HG03378 (cell line): ENCODE data around the gene COIL.

Experiments
- ATAC-seq: cut with Tn5 transposase; IDR thresholded peaks from one replicate; pipeline ENCODE4 v1.9.1; 2021; ENCODE audit warnings: mild to moderate bottlenecking, moderate library complexity; ENCODE audit not compliant: unreplicated experiment

COIL gene

GRCh38 chr17:56912105-56912999 is 48.5 kb downstream of the COIL start:
- ATAC-seq, result no peak

GRCh38 chr17:56910509-56911235 is 50.2 kb downstream of the COIL start:
- ATAC-seq, result no peak

GRCh38 chr17:56909742-56910508 is 50.9 kb downstream of the COIL start:
- no peak for ATAC-seq

- peak; percentile 74 for ATAC-seq
Observed at GRCh38 chr17:56908001-56908542, 52.8 kb downstream of the COIL start.

GRCh38 chr17:56903560-56903959 is 57.3 kb downstream of the COIL start:
- no peak for ATAC-seq

- no peak for ATAC-seq
Observed at GRCh38 chr17:56902348-56902747, 58.5 kb downstream of the COIL start.

- no peak for ATAC-seq
Observed at GRCh38 chr17:56899403-56899802, 61.4 kb downstream of the COIL start.

- no peak for ATAC-seq
Observed at GRCh38 chr17:56898874-56899273, 62.0 kb downstream of the COIL start.

- ATAC-seq, result no peak
Observed at GRCh38 chr17:56897646-56898424, 63.0 kb downstream of the COIL start.

GRCh38 chr17:56896968-56897359 is 63.9 kb downstream of the COIL start:
- no peak for ATAC-seq

- no peak for ATAC-seq
Observed at GRCh38 chr17:56896217-56896967, 64.5 kb downstream of the COIL start.

- no peak for ATAC-seq
Observed at GRCh38 chr17:56894859-56895455, 65.9 kb downstream of the COIL start.

- no peak for ATAC-seq
Observed at GRCh38 chr17:56893503-56893902, 67.3 kb downstream of the COIL start.

GRCh38 chr17:56892333-56892732 is 68.5 kb downstream of the COIL start:
- no peak for ATAC-seq

GRCh38 chr17:56891751-56892150 is 69.1 kb downstream of the COIL start:
- no peak for ATAC-seq

- ATAC-seq, result no peak
Observed at GRCh38 chr17:56890906-56891674, 69.8 kb downstream of the COIL start.

- no peak for ATAC-seq
Observed at GRCh38 chr17:56890390-56890789, 70.5 kb downstream of the COIL start.
